ENCODE measurements around the gene PHYHIPL.

Gene PHYHIPL

DNA sequence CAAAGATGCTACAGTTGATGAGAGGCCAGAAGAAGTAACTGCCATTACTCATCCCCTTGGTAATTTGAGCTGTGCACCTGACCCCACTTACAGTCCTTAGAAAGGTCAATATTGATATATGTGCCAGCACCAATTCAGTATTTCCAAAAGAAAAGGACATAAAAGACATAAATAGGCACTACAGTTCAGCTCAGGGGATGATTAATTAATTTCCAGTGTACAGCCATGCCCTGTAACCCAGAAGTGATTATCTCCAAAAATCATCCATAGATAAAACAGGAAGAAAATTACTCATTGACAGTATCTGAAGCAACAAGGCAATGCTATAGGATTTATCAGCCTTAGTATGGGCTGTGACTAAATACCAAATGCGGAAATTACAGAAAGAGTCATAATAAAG is 82.4 kb downstream of the PHYHIPL start:
- no peak for DNase-seq

DNA sequence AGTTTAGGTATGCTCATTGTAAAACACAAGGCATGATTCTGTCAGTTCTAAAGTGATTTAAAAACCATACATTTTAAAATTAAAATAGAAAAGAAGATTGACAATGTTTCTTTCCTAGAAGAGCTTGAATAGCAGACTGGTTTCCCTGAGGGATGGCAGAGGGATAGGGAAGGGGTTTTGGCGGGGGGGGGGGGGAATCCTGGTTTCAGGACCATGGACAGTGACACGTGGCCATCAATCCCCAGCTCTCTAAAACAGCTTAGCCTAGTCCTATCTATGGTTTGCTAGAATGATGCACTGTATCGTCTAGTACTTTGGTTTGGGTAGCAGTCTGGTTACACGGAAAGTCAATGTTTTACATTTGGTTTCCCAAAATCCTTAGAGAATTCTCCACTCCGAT is 88.7 kb downstream of the PHYHIPL start:
- DNase-seq: no peak

- DNase-seq: no peak
Measured at GRCh38 chr10:59266321-59266720, 89.9 kb downstream of the PHYHIPL start.

GRCh38 chr10:59268460-59268859 is 92.0 kb downstream of the PHYHIPL start:
- no peak for DNase-seq

DNA sequence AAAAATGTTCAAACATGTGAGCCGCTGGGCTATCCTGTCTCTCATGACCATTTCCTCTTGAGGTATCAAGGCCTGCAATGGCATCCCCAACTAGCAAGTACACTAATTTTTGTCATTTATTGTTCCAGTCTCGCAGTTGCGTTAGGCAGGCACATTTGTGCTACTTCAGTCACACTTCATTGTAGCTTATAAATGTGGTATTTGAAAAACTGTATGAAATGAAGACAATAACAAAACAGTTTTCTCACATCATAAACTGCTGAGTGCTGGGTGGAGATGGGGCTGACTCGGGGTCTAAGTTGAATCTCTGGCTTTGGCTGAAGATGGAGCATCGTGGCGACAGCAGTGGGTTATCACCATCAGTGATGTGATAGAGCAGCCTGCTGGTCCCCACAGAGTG is 93.2 kb downstream of the PHYHIPL start:
- DNase-seq: no peak

- DNase-seq: no peak
Measured at GRCh38 chr10:59270492-59270891, 94.0 kb downstream of the PHYHIPL start.

- no peak for DNase-seq
Measured at GRCh38 chr10:59271160-59271559, 94.7 kb downstream of the PHYHIPL start.

GRCh38 chr10:59272061-59272460 is 95.6 kb downstream of the PHYHIPL start:
- DNase-seq: no peak

DNA sequence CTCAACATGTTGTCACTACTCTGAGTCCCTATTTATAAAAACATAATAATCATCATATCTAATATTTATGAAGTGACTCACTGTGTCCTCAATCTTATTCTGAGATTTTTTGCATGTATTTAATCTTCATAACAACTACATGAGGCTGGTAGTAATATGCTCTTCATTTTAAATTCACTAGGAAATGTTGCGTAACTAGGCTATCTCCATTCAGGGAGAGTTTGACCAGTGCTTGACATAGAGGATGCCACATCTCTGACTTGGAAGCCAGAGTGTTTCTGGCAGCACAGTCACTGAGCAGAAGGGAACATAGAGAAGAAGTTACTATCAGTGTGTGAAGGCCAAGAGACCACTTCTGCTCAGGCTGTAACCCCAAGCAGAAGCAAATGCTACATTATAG is 97.0 kb downstream of the PHYHIPL start:
- no peak for DNase-seq

GRCh38 chr10:59276133-59276532 is 99.7 kb downstream of the PHYHIPL start:
- DNase-seq: no peak

DNA sequence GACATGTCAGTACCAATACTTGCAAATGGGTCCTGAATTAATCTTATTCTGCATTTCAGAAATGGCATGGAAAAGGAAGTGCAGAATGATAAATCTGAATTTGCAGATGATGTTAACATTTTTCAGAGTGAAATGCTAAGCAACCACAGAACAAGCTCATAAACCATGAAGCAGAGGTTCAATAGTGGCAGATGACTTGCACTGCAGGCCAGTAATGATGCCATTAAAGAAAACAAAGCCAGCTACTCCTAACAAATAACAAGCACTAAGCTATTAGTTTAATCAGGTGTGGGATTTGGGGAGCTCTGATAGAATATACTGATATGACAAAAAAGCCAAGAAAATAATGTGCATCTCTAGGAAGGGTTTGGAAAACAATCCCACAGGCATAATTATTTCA is 100.5 kb downstream of the PHYHIPL start:
- DNase-seq: no peak

DNA sequence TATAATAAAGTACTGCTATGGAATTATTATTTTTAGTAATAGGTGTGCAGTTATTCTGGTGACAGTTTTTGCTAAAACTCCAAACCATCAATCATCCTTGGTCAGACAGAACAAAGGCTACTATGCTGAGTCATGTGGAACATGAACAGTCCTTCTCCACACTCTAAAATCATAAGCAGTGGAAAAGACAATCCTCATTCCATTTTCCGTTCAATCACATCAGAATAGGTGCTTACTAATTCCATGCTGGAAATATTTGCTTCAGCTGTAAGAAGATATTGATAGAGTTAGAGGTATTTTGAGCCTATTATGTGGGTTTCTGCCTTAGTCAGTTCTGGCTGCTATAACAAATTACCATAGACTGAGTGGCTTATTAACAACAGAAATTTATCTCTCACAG is 103.0 kb downstream of the PHYHIPL start:
- DNase-seq: no peak

DNA sequence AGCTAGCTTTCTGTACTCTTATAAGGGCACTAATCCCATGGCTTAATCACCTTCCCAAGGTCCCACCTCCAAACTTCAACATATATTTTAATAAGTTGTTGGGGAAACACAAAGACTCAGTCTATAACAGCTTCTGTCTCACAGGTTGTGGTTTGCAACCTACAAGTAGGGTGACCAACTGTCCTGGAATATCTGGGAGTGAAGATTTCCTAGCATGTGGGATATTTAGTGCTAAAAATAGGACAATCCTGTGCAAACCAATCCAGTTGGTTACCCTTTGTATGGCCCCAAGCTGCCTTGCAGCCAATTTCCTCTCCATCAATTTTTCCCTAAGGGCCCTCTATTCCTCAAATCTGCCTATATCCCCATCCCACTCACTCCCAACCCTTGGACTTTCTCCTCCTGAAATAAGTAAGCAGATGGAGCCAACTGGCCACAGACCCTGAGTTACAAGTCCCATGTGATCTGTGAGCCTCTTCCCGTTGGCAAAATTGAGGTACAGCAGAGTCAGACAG is 103.6 kb downstream of the PHYHIPL start:
- no peak for DNase-seq

- DNase-seq: no peak
Measured at GRCh38 chr10:59281861-59282260, 105.4 kb downstream of the PHYHIPL start.

DNA sequence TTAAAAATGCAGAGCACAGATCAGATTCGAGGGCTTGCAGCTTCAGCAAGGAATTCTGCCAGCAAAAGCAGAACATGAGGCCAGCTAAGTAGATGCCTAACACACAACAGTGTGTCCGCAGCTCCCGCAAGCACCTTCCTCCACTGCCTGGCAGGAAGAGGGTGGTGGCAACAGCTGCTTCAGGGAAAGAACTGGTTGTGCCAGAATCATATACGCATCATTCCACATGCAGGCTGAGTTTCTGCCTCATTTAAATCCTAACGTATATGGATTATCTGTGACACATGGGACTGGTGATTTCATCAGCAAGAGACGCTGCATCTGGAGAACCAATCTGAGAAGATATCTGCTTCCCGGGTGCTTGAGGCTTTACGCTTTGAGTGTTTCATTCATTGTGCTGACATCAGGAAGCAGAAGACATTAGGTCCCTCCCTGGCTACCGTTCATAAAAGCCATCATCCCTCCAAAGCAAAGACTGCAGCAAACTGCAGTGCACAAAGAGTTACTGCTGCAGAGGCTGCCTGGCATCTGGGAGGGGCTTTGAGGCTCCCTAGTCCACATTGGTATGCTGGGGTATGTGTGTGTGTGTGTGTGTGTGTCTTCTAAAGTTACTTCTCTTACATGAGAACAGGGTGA is 107.1 kb downstream of the PHYHIPL start:
- DNase-seq: no peak

DNA sequence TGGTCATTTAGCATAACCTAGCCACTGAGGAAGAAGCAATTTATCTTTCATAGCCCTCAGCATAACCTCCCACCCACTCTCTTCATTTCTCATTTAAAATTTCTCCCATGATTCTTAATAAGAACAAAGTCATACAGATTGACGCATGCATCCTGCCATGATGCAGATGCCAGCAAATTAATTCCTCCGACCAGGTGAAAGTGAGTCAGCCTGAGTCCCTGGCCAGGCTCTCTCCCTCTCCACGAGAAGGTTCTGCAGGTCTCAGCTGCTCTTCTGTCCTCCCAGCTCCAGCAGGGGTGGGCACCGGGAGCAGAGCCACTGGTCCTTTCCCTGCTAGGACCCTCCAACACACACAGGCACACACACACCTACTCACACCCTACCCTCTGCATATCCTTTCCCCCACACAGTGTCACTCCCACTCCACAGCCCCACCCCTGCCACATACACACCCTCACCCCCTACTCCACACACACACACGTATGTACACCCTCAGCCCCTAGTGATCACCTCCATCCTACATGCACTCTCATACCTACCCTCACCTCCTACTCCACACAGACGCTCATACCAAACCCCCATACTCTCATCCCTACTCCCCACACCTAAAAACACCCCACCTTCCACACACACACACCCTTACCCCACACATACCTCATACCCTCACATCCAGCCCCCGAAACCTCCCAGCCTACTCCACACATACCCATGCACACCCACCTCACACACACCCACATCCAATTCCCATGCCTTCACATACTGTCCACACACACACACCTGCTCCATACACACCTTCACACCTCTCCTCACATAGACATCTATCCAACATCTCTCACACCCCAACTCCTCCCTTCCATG is 107.9 kb downstream of the PHYHIPL start:
- DNase-seq: no peak

DNA sequence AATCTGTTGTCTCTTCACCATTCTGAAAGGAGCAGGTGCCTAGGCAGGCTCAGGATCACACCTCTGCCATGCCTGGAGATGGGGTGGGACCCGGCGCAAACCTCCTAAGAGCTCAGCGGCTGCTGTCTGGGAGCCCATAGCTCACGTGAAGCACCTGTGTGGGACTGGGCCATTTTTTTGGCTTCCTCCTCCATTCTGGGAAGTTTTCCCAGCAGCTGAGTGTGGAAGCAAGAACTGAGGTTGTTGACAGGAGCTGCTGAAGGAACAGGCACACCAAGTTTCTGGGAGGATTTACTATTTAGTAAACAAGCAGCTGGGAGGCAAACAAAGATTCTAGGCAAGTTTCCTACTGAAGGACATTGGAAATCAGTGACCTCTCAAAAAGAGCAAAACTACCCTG is 108.6 kb downstream of the PHYHIPL start:
- DNase-seq: no peak

GRCh38 chr10:59285848-59286247 is 109.4 kb downstream of the PHYHIPL start:
- no peak for DNase-seq

DNA sequence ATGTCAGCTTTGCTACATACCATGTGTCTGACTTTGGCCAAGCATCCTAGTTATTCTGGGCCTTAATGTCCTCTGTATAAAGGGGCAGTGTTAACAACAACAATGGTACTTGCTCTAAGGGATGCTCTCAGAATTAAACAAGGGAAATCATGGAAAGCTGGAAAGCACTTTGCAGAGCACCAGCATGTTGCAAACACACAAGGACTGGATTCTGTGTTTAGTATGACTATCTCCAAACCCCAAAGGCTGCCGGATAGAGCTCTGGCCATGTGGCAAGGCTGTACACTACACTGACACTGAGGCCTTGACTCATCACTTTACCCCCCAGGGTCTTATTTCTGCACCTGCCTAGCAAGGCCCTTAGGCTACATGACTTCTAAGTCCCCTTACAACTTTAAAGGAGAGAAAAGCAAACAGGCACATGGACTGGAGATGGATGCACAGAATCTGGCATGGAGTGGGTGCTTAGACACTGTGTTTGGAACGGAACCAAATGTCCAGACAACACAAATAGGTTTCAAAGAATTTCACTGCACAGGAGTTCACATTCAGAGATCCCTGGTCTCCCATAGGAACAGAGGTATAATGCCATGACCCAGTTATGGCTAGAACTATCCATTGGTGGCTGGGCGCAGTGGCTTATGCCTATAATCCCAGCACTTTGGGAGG is 111.3 kb downstream of the PHYHIPL start:
- DNase-seq: no peak

- no peak for DNase-seq
Measured at GRCh38 chr10:59289853-59290252, 113.4 kb downstream of the PHYHIPL start.

- DNase-seq: no peak
Measured at GRCh38 chr10:59290448-59290847, 114.0 kb downstream of the PHYHIPL start.

Measured in effector CD4-positive, alpha-beta T cell (primary cell).